NB4 (cell line): ENCODE measurements around the gene DEFB125.

Source experiments
- DNase-seq: peaks from one replicate; pipeline ENCODE4 v3.0.0; 2010; ENCODE audit warnings: low read depth
- H3K4me3 ChIP-seq: one replicate; pipeline ENCODE4 v1.5.1; 2011; ENCODE audit warnings: mild to moderate bottlenecking, low read depth, low read length, moderate library complexity
- CTCF ChIP-seq: IDR thresholded peaks from one replicate; pipeline ENCODE4 v1.5.1; 2012; ENCODE audit warnings: low read depth, low read length
- MAX ChIP-seq: IDR thresholded peaks from 2 replicates; pipeline ENCODE4 v1.6.1; 2011; ENCODE audit warnings: low read depth, low read length
- MYC ChIP-seq: IDR thresholded peaks from 2 replicates; pipeline ENCODE4 v1.6.1; 2011; ENCODE audit warnings: low read depth, low read length
- POLR2A ChIP-seq: IDR thresholded peaks from 2 replicates; pipeline ENCODE4 v1.6.1; 2011; ENCODE audit warnings: mild to moderate bottlenecking; ENCODE audit not compliant: insufficient read length; ENCODE audit errors: extremely low read depth

DEFB125 gene

GRCh38 chr20:137668-138490, 50.4 kb downstream of the DEFB125 start:
- DNase-seq: peak; percentile 44
- no peak overlapping the region for H3K4me3 ChIP-seq
- TF ChIP-seq POLR2A (no peak), CTCF (peak; percentile 61)

- H3K4me3 ChIP-seq: no peak within 1 kb of the TSS
- TF ChIP-seq POLR2A: no peak
- TF ChIP-seq MAX: no peak
- no peak for TF ChIP-seq MYC
- TF ChIP-seq CTCF: no peak
- no peak for DNase-seq
Observed at GRCh38 chr20:142290-142689, 54.8 kb downstream of the DEFB125 start, which contains the start of gene DEFB126. Gene DEFB126, plus strand, starts transcription at chr20:142590. Its CDS starts 39 bp downstream, at chr20:142629.

GRCh38 chr20:145877-146276, 58.4 kb downstream of the DEFB125 start:
- TF ChIP-seq MYC (no peak), POLR2A (no peak), CTCF (no peak), MAX (no peak)
- no peak for DNase-seq
- H3K4me3 ChIP-seq: no peak overlapping the region
